Type B pancreatic cell (in vitro differentiated cells): ENCODE results near the gene RARB. TPM values are rescaled to one million over a fixed set of nuclear protein-coding genes. Genes with fewer than 3 reads are reported as not detected.

Experiments
- DNase-seq: peaks from one replicate; pipeline ENCODE4 v3.0.0; 2021; ENCODE audit warnings: mixed read lengths; ENCODE audit not compliant: unreplicated experiment; ENCODE audit errors: extremely low spot score
- H3K27ac Mint-ChIP-seq: 2 replicates; pipeline ENCODE4 v1.8.0; 2021; ENCODE audit warnings: mild to moderate bottlenecking, mixed read lengths
- H3K27me3 Mint-ChIP-seq: 2 replicates; pipeline ENCODE4 v1.8.0; 2021; ENCODE audit warnings: mixed read lengths
- H3K36me3 Mint-ChIP-seq: 2 replicates; pipeline ENCODE4 v1.8.0; 2021; ENCODE audit warnings: mixed read lengths
- H3K4me1 Mint-ChIP-seq: one replicate; pipeline ENCODE4 v1.8.0; 2021; ENCODE audit warnings: mixed read lengths; ENCODE audit not compliant: unreplicated experiment
- H3K4me3 Mint-ChIP-seq: 2 replicates; pipeline ENCODE4 v1.8.0; 2021; ENCODE audit warnings: mild to moderate bottlenecking, mixed read lengths
- H3K9me3 Mint-ChIP-seq: 2 replicates; pipeline ENCODE4 v1.8.0; 2021; ENCODE audit warnings: mixed read lengths
- CTCF ChIP-seq: fragments of 200-600 bp; sonication (generic); conservative IDR thresholded peaks from 2 replicates; pipeline ENCODE4 v1.5.0; 2021; ENCODE audit warnings: antibody characterized with exemption, mild to moderate bottlenecking
- total RNA-seq: library from RNA; stranded (reverse); gene quantifications from 2 replicates; pipeline ENCODE4 v1.2.1, GENCODE V29; 2021; ENCODE audit warnings: low replicate concordance

Gene RARB
- total RNA-seq, 1 donor from 2014 or later = 28.2 TPM

- H3K36me3 Mint-ChIP-seq = peaks cover 35% of the 10 kb centered on the region
- H3K27ac Mint-ChIP-seq = peak overlapping the region; percentile 60
- H3K4me1 Mint-ChIP-seq = peaks cover 44% of the 10 kb centered on the region
These were observed 164.9 kb downstream of the RARB start for GRCh38 chr3:25593001-25593400.

GRCh38 chr3:25594007-25594502, 166.0 kb downstream of the RARB start:
- peaks cover 44% of the 10 kb centered on the region for H3K4me1 Mint-ChIP-seq
- peaks cover 33% of the 10 kb centered on the region for H3K36me3 Mint-ChIP-seq
- peak overlapping the region; percentile 10 for H3K27ac Mint-ChIP-seq
- peak; percentile 93 for TF ChIP-seq CTCF
- H3K27me3 Mint-ChIP-seq = no peaks in the 10 kb centered on the region
- H3K9me3 Mint-ChIP-seq = no peaks in the 10 kb centered on the region
- no peak for DNase-seq
- peak overlapping the region; percentile 19 for H3K4me3 Mint-ChIP-seq

More at GRCh38 chr3:25593001-25593400, 164.9 kb downstream of the RARB start:
- H3K27me3 Mint-ChIP-seq = no peaks in the 10 kb centered on the region
- H3K4me3 Mint-ChIP-seq = peak overlapping the region; percentile 47
- DNase-seq = no peak
- no peak for TF ChIP-seq CTCF
- H3K9me3 Mint-ChIP-seq = no peaks in the 10 kb centered on the region

GRCh38 chr3:25597535-25598101, 169.6 kb downstream of the RARB start:
- H3K27ac Mint-ChIP-seq = no peak overlapping the region
- DNase-seq = no peak
- H3K36me3 Mint-ChIP-seq = peaks cover 43% of the 10 kb centered on the region
- peaks cover 35% of the 10 kb centered on the region for H3K4me1 Mint-ChIP-seq
- no peaks in the 10 kb centered on the region for H3K9me3 Mint-ChIP-seq
- no peak overlapping the region for H3K4me3 Mint-ChIP-seq
- no peaks in the 10 kb centered on the region for H3K27me3 Mint-ChIP-seq
- no peak for TF ChIP-seq CTCF

GRCh38 chr3:25603703-25604102, 175.6 kb downstream of the RARB start:
- Mint-ChIP-seq H3K4me1 (no peaks in the 10 kb centered on the region), H3K36me3 (peaks cover 53% of the 10 kb centered on the region)

GRCh38 chr3:25604107-25604805, 176.2 kb downstream of the RARB start:
- H3K36me3 Mint-ChIP-seq = peaks cover 50% of the 10 kb centered on the region
- no peak overlapping the region for H3K4me3 Mint-ChIP-seq
- H3K9me3 Mint-ChIP-seq = no peaks in the 10 kb centered on the region
- DNase-seq = no peak
- no peaks in the 10 kb centered on the region for H3K27me3 Mint-ChIP-seq
- no peaks in the 10 kb centered on the region for H3K4me1 Mint-ChIP-seq
- no peak for TF ChIP-seq CTCF
- peak overlapping the region; percentile 10 for H3K27ac Mint-ChIP-seq

More at GRCh38 chr3:25603703-25604102, 175.6 kb downstream of the RARB start:
- no peak for DNase-seq
- no peaks in the 10 kb centered on the region for H3K27me3 Mint-ChIP-seq
- no peak overlapping the region for H3K4me3 Mint-ChIP-seq
- no peak for TF ChIP-seq CTCF
- H3K27ac Mint-ChIP-seq = no peak overlapping the region
- no peaks in the 10 kb centered on the region for H3K9me3 Mint-ChIP-seq
